Adrenal gland (tissue), 12 donors: Measurements from ENCODE around the gene RNF181. TPM values are rescaled to one million over a fixed set of nuclear protein-coding genes. Genes with fewer than 3 reads are reported as not detected.

Source experiments
- DNase-seq, 7 donors: peaks; one replicate each; pipeline ENCODE4 v3.0.0-alpha.2; 2019 to 2020
- H3K27ac ChIP-seq, 5 donors: fragments of 200-600 bp; sonication (generic) in 4 of 5; 1 replicate in 3 of 5; 2 replicates in 2 of 5; pipeline versions ENCODE4 v1.5.1 to v1.8.0; 2016 to 2020; ENCODE audit warnings: mild to moderate bottlenecking in 1 of 5
- H3K27me3 ChIP-seq: fragments of 200-600 bp; 2 replicates; pipeline ENCODE4 v1.8.0; 2021
- H3K36me3 ChIP-seq, 2 donors: fragments of 200-600 bp; replicated peaks in 1 of 2; 1 replicate in 1 of 2; 2 replicates in 1 of 2; pipeline versions ENCODE4 v1.5.1 to v1.8.0; 2018 to 2022
- H3K4me1 ChIP-seq, 2 donors: fragments of 200-600 bp; replicated peaks in 1 of 2; 1 replicate in 1 of 2; 2 replicates in 1 of 2; pipeline versions ENCODE4 v1.5.1 to v1.8.0; 2018 to 2021
- H3K4me3 ChIP-seq, 4 donors: fragments of 200-600 bp; sonication (generic) in 3 of 4; one replicate each; pipeline ENCODE4 v1.5.1; 2016 to 2018
- H3K9me3 ChIP-seq, 3 donors: fragments of 200-600 bp; sonication (generic) in 1 of 3; replicated peaks in 1 of 3; 1 replicate in 2 of 3; 2 replicates in 1 of 3; pipeline versions ENCODE4 v1.5.1 to v1.8.0; 2016 to 2021
- CTCF ChIP-seq, 6 experiments: fragments of 450-650 bp in 4 of 6; fragments of 200-600 bp in 2 of 6; sonication (generic) in 1 of 6; IDR thresholded peaks; 1 replicate in 5 of 6; 2 replicates in 1 of 6; pipeline versions ENCODE4 v1.5.1 to v1.8.0; 2016 to 2021; ENCODE audit warnings: antibody characterized with exemption in 6 of 6, mild to moderate bottlenecking in 2 of 6, moderate library complexity in 1 of 6
- POLR2A ChIP-seq, 2 donors: fragments of 450-650 bp; IDR thresholded peaks; one replicate each; pipeline ENCODE4 v1.6.1; 2017; ENCODE audit warnings: antibody characterized with exemption in 2 of 2, mild to moderate bottlenecking in 2 of 2, moderate library complexity in 1 of 2
- WGBS, 4 donors: extraction: QIAGEN DNeasy Blood & Tissue Kit in 2 of 4; methylation state at CpG; one replicate each; pipeline versions ENCODE4 v1.1.5 to v1.1.7; 2013 to 2017; 5-methylcytosine and 5-hydroxymethylcytosine counted together
- intact Hi-C, 2 donors: fragments of 100-400 bp; cut with DNase I; formaldehyde crosslinking; loops; one replicate each; pipeline versions ENCODE4 v1.14.1 to v1.15.0; 2022 to 2023
- polyA plus RNA-seq, 3 donors: library from polyadenylated mRNA; stranded (reverse); fragments of 200-250 nt in 2 of 3; fragments of 350-450 nt in 1 of 3; fragmentation: Illumina TruSeq in 1 of 3; extraction: RNeasy Lipid Tissue Mini Kit (QIAGEN cat#74804) in 1 of 3; gene quantifications; one replicate each; pipeline ENCODE4 v1.2.3, GENCODE V29; 2013 to 2014
- total RNA-seq, 9 donors: library from RNA; depleted of rRNA in 4 of 9; stranded (reverse); fragments of >200 nt in 4 of 9; fragments of 120-200 nt in 1 of 9; fragmentation: NEBNext Ultra II Directional in 1 of 9; extraction: Animal tissue kit (Norgen Biotek cat#: 25700) in 1 of 9; gene quantifications; one replicate each; pipeline versions ENCODE4 v1.1.0 to v1.2.4, GENCODE V29; 2013 to 2023
- donor health status: healthy with polysubstance abuse.
- donor health status: Bipolar disorder and iron deficiency.
- donor health status: DM: yes; HTN: yes; CAD: no.
- donor health status: DM: no; HTN: no; CAD: no.
- donor health status: DM: no; HTN: no; CAD: no.
- donor health status: DM: yes; HTN: yes; CAD: no.

RNF181 gene
- total and polyA plus RNA-seq, 12 donors: 93.8 to 295 (median 180) TPM

- intact Hi-C loops: no loop called here
- Histone ChIP-seq H3K27ac (no peak overlapping the region), H3K36me3 (peaks cover 0 to 40% of the 10 kb centered on the region in 2 donors), H3K9me3 (no peaks in the 10 kb centered on the region), H3K4me3 (no peak overlapping the region), H3K27me3 (no peaks in the 10 kb centered on the region), H3K4me1 (peaks cover 26 to 37% of the 10 kb centered on the region in 2 donors)
- WGBS, 4 donors: 63 to 77% (median 75%) methylated on average over 10 to 17 of the region's 17 CpGs
- no peak for TF ChIP-seq POLR2A (IDR thresholded peaks at IDR 0.05)
- no peak for TF ChIP-seq CTCF (IDR thresholded peaks at IDR 0.05)
- no peak for DNase-seq
These were observed 4.1 kb downstream of the RNF181 start for GRCh38 chr2:85599468-85600234.

GRCh38 chr2:85600235-85600575 is 4.7 kb downstream of the RNF181 start:
- DNase-seq: no peak
- 82 to 91% (median 85%) methylated on average over 3 of the region's 3 CpGs; no CpG with 5 or more reads in 1 of the 4 donors for WGBS, 4 donors
- Histone ChIP-seq H3K4me1 (peaks cover 22 to 39% of the 10 kb centered on the region in 2 donors), H3K9me3 (no peaks in the 10 kb centered on the region), H3K36me3 (peaks cover 0 to 40% of the 10 kb centered on the region in 2 donors), H3K27ac (no peak overlapping the region), H3K4me3 (no peak overlapping the region), H3K27me3 (no peaks in the 10 kb centered on the region)
- intact Hi-C loops: no loop called here
- TF ChIP-seq POLR2A (IDR thresholded peaks at IDR 0.05) (no peak), CTCF (IDR thresholded peaks at IDR 0.05) (no peak)

- WGBS, 4 donors: 71 to 85% (median 76%) methylated on average over 3 to 6 of the region's 6 CpGs
- intact Hi-C loops: no loop called here
- Histone ChIP-seq H3K27me3 (no peaks in the 10 kb centered on the region), H3K36me3 (peaks cover 0 to 40% of the 10 kb centered on the region in 2 donors), H3K9me3 (no peaks in the 10 kb centered on the region), H3K27ac (peak overlapping the region in 4 of 5 donors; percentile 71 to 96 (median 88)), H3K4me1 (peaks cover 21 to 40% of the 10 kb centered on the region in 2 donors), H3K4me3 (peak overlapping the region in 1 of 4 donors; percentile 89)
- TF ChIP-seq POLR2A (IDR thresholded peaks at IDR 0.05): no peak
- peak in 1 of 6 experiments; percentile 10 for TF ChIP-seq CTCF (IDR thresholded peaks at IDR 0.05)
- DNase-seq: no peak
These were observed 5.6 kb downstream of the RNF181 start for GRCh38 chr2:85600951-85601770.

- no peak for TF ChIP-seq CTCF (IDR thresholded peaks at IDR 0.05)
- no peak for TF ChIP-seq POLR2A (IDR thresholded peaks at IDR 0.05)
- Histone ChIP-seq H3K4me3 (peak overlapping the region; percentile 25 to 89 (median 46)), H3K36me3 (peaks cover 0 to 38% of the 10 kb centered on the region in 2 donors), H3K27ac (peak overlapping the region in 4 of 5 donors; percentile 71 to 96 (median 88)), H3K9me3 (no peaks in the 10 kb centered on the region), H3K27me3 (no peaks in the 10 kb centered on the region), H3K4me1 (peaks cover 15 to 32% of the 10 kb centered on the region in 2 donors)
- 4 to 5% (median 4%) methylated on average over 14 to 36 of the region's 36 CpGs for WGBS, 4 donors
- intact Hi-C loops: no loop called here
- peak; percentile 78 to 87 (median 82) for DNase-seq
These were observed 6.4 kb downstream of the RNF181 start for GRCh38 chr2:85601771-85602475.
